Activated T-cell treated with anti-CD3 and anti-CD28 coated beads for 1 hour (primary cell): ENCODE measurements around the gene KRTAP8-1.

Source experiments
- DNase-seq: peaks from one replicate; pipeline ENCODE4 v3.0.0-alpha.2; 2020; ENCODE audit warnings: low read depth

KRTAP8-1 gene, protein sequence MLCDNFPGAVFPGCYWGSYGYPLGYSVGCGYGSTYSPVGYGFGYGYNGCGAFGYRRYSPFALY

DNA sequence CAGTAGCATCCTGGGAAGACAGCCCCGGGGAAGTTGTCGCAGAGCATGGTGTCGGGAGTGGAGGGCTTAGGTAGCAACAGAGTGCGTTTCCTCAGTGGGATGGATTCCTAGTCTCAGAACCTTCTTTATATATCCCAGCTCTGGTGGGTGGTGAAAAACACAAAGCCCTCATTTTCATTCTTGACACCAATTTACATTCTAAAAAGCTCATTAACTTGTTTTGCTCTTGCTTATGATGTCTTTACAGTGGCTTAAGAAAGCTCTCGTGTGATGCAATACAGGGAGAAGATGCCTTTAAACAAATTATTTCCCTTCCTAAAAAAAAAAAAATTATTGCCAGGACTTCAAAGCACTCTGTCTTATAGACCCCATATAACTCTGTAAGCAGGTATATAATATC lies at the start of gene KRTAP8-1:
TSS of gene KRTAP8-1 (minus strand) at position 101 of the 400 bp plus-strand sequence. CDS start at position 47, 54 bp downstream.
- DNase-seq: no peak

DNA sequence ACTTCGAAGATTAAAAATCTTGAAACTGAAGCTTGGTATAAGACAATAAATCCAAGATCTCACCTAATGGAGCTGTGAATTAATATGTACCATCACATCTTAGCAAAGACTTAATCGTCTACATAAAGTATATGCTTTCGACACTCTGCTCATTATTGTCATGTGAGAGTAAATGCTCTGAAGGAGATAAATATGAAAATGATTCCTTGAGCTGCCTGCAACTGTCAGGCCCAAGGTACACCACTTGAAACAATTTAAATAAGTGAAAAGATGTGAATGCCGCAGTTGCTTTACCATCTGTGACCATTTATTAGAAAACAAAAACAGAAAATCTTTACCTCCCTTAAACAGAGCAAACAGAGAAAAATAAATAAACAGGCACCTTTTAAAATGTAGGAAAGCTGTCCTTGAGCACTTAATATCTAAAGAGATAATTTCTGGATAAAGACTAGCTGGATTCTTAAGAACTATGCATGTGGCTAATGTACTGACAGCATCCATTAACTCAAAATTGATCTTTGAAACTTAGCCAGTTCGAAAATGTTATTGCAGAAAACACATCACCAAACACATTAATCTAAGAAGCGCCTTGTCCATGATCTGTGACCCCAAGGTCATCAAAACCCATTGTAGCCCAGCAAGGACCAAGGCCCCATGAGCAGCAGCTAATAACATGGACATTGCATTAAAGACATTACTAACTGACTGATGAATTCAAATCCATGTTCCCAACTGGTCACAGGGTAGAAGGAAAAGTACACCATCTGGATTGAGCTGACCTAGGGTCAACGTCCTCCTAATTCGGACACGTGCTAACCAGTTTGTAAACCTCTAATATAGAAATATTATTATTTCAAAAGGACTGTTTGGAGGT lies 34.8 kb upstream of the KRTAP8-1 start:
- no peak for DNase-seq

DNA sequence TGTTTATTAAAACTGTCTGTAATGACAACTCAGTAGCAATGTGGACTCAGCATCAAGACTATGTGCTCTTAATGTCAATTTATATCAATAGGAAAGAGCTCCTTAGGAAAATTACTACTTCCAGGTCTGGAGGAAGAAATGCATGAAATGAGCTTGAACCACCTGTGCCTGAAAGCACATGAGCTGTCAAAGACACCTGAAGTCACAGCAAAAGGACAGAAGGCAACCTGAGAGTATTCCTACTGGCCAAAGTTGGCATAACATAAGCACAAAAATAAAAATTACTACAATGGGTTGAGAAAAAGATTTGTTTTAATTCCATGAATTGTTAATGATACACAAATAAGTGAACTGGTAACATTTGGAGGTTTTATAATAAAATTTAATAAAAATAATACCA lies 29.9 kb upstream of the KRTAP8-1 start:
- no peak for DNase-seq

- no peak for DNase-seq
These were observed 26.2 kb upstream of the KRTAP8-1 start for GRCh38 chr21:30839304-30839703.

GRCh38 chr21:30838536-30838935 lies 25.5 kb upstream of the KRTAP8-1 start:
- no peak for DNase-seq

- DNase-seq: no peak
These were observed 18.2 kb upstream of the KRTAP8-1 start for GRCh38 chr21:30831194-30831765.

- DNase-seq: no peak
These were observed 16.6 kb upstream of the KRTAP8-1 start, which contains the start of gene KRTAP7-1 for GRCh38 chr21:30829659-30830058. Gene KRTAP7-1 (minus strand): TSS chr21:30829759. CDS start chr21:30829698, 61 bp downstream.

DNA sequence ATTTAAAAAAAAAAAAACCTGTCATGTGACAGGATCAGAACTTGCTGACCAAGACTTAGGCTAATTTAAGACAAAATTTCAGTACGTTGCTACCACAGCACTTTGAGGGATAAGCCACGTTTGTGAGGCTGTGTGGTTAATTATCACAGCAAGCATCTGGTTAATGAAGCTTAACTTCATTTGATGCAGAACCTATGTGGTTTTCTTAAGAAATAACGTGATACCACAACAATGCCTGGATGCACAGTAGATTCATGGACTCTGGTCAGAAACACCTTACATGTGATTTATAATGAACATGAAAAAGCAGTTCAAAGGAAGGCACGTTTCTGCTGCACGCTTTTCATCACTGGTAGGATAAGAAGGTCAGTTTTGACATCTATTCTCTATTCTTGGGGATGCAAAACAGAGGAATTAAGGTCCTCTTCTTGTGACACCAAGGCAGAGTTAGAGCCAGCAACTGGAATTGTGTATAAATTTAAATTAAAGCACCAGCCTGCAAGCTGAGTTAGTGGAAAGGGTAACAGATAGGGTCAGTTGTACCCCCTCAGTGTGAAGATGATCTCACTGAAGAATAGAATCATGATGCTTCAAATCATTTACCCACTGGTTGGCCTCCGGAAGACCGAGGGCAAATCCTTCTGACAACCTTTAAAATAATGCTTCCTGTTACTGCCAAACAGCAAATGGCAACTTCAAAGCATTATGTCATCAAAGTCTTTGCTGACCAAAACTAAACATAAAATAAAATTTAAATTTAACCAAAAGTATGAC lies 6.0 kb upstream of the KRTAP8-1 start:
- no peak for DNase-seq

- no peak for DNase-seq
These were observed 12.5 kb downstream of the KRTAP8-1 start for GRCh38 chr21:30800605-30801004.

DNA sequence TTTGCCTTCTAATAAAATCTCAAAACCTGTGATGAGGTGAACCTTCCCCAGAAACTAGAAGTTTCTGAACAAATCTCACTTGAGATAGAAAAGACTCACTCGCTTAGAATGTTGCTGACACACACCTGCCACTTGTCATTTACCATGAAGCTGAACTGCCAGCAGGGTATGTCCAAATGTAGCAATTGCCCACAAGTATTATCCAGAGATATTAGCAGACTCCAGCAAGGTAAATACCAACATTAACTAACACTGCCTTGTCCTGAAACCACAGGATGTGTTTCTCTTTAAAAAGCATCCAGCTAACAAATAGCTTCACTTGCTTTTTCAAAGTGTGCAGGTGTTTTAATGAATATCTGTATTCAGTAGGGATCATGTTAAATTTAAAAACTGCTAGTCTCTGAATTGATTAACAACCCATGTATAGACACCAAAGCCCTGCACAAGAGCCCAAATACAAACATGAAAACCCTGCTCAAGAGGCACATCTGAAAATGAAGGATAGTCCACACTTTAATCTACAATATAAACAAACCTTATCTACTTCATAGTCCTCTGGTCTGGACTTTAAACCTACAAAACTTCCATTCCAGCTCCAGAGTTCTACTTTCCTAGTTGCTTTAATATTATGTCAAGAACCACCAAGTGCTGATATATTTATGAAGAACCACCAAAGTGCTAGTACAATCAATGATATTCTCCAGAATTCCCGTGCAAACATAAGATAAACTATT lies 19.3 kb downstream of the KRTAP8-1 start:
- DNase-seq: no peak

DNA sequence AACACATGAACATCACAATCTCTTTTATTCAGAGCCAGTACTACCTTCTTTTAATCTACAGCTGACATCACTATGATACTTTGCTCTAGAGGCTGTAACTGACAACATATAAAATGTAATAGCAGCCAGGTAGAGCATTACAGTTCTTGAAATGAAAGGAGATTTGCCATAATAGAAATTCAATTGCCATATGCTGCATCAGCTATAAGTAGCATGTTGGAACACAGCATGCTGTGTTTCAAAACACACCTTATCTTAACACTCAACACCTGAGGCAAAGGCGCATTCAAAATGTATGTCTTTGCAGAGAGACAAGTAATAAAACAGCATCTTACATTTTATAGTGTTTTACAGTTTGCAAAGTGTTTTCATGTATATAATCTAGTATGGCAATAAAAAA lies 33.8 kb downstream of the KRTAP8-1 start:
- DNase-seq: no peak

GRCh38 chr21:30769724-30770431 lies 43.2 kb downstream of the KRTAP8-1 start:
- no peak for DNase-seq
